RWPE1 (cell line): ENCODE measurements around the gene MAP1B.

Experiments used
- CTCF ChIA-PET: fragments of 350-600 bp; sonication (Branson Sonifier 250); formaldehyde crosslinking; extraction: SDS; loops from one replicate; lab custom pipeline; 2021; lab: Yijun Ruan, JAX
- POLR2A ChIA-PET: fragments of 400-600 bp; formaldehyde crosslinking; extraction: SDS; loops from one replicate; lab custom pipeline; 2020; ENCODE audit warnings: antibody characterized with exemption; ENCODE audit not compliant: low non-redundant PET; lab: Yijun Ruan, JAX
- DNase-seq: peaks from one replicate; pipeline ENCODE4 v3.0.0; 2012; ENCODE audit warnings: low spot score
- H3K27ac ChIP-seq: fragments of 450-650 bp; 2 replicates; pipeline ENCODE4 v1.5.1; 2017
- CTCF ChIP-seq: fragments of 450-650 bp; conservative IDR thresholded peaks from 2 replicates; pipeline ENCODE4 v1.5.1; 2017; ENCODE audit warnings: low read depth, mild to moderate bottlenecking

Gene MAP1B

GRCh38 chr5:72210888-72211678 is 103.8 kb downstream of the MAP1B start:
- TF ChIP-seq CTCF = no peak
- ChIA-PET POLR2A (interaction anchor here (0.6 kb wide), 1 partner anchor 305 kb away, joined by 4 read pairs; no protein-coding TSS in a partner anchor), CTCF (interaction anchor here (0.7 kb wide), 1 partner anchor 135 kb away, joined by 3 read pairs; no protein-coding TSS in a partner anchor)
- peak; percentile 83 for DNase-seq
- H3K27ac ChIP-seq = peak overlapping the region; percentile 90

GRCh38 chr5:72212171-72212570 is 104.9 kb downstream of the MAP1B start:
- no peak for DNase-seq
- POLR2A ChIA-PET = no interaction called here
- 0 out of 2 replicates have a peak overlapping the region, but pooled peaks have one; percentile 18 for H3K27ac ChIP-seq

GRCh38 chr5:72213482-72213881 is 106.2 kb downstream of the MAP1B start:
- TF ChIP-seq CTCF = no peak
- POLR2A ChIA-PET = no interaction called here
- no peak for DNase-seq
- H3K27ac ChIP-seq = no peak overlapping the region
- CTCF ChIA-PET = interaction anchor here (0.5 to 1.3 kb wide), 3 partner anchors 20 to 95 kb away, joined by 3 read pairs; no protein-coding TSS in a partner anchor

More at GRCh38 chr5:72212171-72212570, 104.9 kb downstream of the MAP1B start:
- no peak for TF ChIP-seq CTCF
- CTCF ChIA-PET = no interaction called here

DNA sequence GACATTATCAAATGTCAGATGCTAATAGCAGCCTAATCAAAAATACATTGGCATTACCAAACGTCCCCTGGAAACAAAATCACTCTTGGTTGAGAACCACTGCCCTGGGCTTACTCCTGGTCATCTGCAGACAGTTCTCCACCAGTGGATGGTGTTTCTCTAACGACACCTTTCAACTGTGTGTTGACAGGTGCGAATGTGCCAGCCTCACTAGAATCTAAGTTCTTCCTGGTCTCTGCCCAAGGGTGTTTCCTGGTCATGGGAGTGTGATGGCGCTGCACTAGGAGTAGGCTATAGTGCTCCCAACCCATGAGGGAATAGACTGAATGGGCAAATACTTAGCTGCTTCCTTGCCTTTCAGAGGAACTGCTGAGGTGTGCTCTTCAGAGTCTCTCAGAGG is 106.9 kb downstream of the MAP1B start:
- ChIA-PET POLR2A (no interaction called here), CTCF (interaction anchor here (1.3 kb wide), 1 partner anchor 94 kb away, joined by 3 read pairs; no protein-coding TSS in a partner anchor)
- no peak overlapping the region for H3K27ac ChIP-seq
- no peak for DNase-seq
- TF ChIP-seq CTCF = no peak

DNA sequence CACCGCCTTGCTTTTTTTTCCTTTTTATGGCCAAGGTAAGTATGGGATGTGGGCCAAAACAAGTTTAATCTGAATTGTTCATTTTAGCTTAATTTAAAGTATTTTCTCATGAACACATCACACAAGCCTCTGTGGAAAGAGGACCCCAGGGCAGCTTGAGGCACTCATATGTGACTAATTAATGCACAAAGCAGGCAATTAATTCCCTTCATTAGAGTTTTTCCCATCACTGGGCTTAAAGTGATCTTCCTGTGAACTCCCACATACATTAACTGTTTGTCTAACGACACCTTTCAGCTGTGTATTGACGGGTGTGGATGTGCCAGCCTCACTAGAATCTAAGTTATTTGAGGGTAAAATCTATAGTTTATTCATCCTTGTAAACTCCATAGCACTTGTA is 109.5 kb downstream of the MAP1B start:
- no peak for TF ChIP-seq CTCF
- H3K27ac ChIP-seq = no peak overlapping the region
- POLR2A ChIA-PET = no interaction called here
- CTCF ChIA-PET = interaction anchor here (0.6 kb wide), 2 partner anchors 10 to 582 kb away, joined by 3 to 5 read pairs; no protein-coding TSS in a partner anchor
- no peak for DNase-seq

- POLR2A ChIA-PET = no interaction called here
- DNase-seq = no peak
- no peak for TF ChIP-seq CTCF
These were observed 113.8 kb downstream of the MAP1B start for GRCh38 chr5:72221099-72221498.

More at GRCh38 chr5:72221099-72221498, 113.8 kb downstream of the MAP1B start:
- H3K27ac ChIP-seq = no peak overlapping the region
- CTCF ChIA-PET = interaction anchor here (0.8 kb wide), 1 partner anchor 11 kb away, joined by 4 read pairs; no protein-coding TSS in a partner anchor
